Fibroblast of skin of scalp (primary cell): ENCODE data around the gene SS18L1.
A peak's percentile ranks its signal among the peaks of the same experiment; 100 is the strongest.

Source experiments
- DNase-seq: peaks from one replicate; pipeline ENCODE4 v3.0.0-alpha.2; 2013

SS18L1 gene

GRCh38 chr20:62174021-62174804 lies 30.6 kb downstream of the SS18L1 start:
- no peak for DNase-seq

- DNase-seq: no peak
These were observed 31.5 kb downstream of the SS18L1 start for GRCh38 chr20:62174870-62175624.

- no peak for DNase-seq
These were observed 32.1 kb downstream of the SS18L1 start for GRCh38 chr20:62175711-62176110.

GRCh38 chr20:62176866-62177265 lies 33.3 kb downstream of the SS18L1 start:
- no peak for DNase-seq

GRCh38 chr20:62177307-62177706 lies 33.7 kb downstream of the SS18L1 start:
- no peak for DNase-seq

GRCh38 chr20:62178316-62179161 lies 35.0 kb downstream of the SS18L1 start:
- no peak for DNase-seq

GRCh38 chr20:62179162-62179504 lies 35.6 kb downstream of the SS18L1 start:
- no peak for DNase-seq

- DNase-seq: no peak
These were observed 38.2 kb downstream of the SS18L1 start for GRCh38 chr20:62181808-62182207.

- DNase-seq: peak; percentile 96
These were observed 39.2 kb downstream of the SS18L1 start, which contains the start of gene MTG2 for GRCh38 chr20:62182469-62183425. Gene MTG2 (plus strand): TSS chr20:62183028. CDS start chr20:62193421, 10,393 bp downstream.

- DNase-seq: no peak
These were observed 40.0 kb downstream of the SS18L1 start for GRCh38 chr20:62183426-62184142.

- DNase-seq: no peak
These were observed 42.5 kb downstream of the SS18L1 start for GRCh38 chr20:62186096-62186426.

GRCh38 chr20:62186887-62187866 lies 43.6 kb downstream of the SS18L1 start:
- DNase-seq: peak; percentile 20

- no peak for DNase-seq
These were observed 47.3 kb downstream of the SS18L1 start for GRCh38 chr20:62190639-62191411.

GRCh38 chr20:62191781-62192559 lies 48.4 kb downstream of the SS18L1 start:
- DNase-seq: no peak

GRCh38 chr20:62192635-62193034 lies 49.1 kb downstream of the SS18L1 start:
- DNase-seq: no peak

- DNase-seq: no peak
These were observed 49.8 kb downstream of the SS18L1 start for GRCh38 chr20:62193079-62194025.

GRCh38 chr20:62195075-62195405 lies 51.5 kb downstream of the SS18L1 start:
- DNase-seq: no peak
